Mesothelial cell of epicardium (in vitro differentiated cells): ENCODE data around the gene AQP2. TPM values are rescaled to one million over a fixed set of nuclear protein-coding genes. Genes with fewer than 3 reads are reported as not detected.

Experiments
- DNase-seq, 2 experiments: peaks; one replicate each; pipeline ENCODE4 v3.0.0; 2021; ENCODE audit warnings: low spot score in 2 of 2; ENCODE audit not compliant: unreplicated experiment in 2 of 2
- H3K27ac Mint-ChIP-seq: 2 replicates; pipeline ENCODE4 v1.8.0; 2021; ENCODE audit warnings: mixed read lengths
- H3K27me3 Mint-ChIP-seq: 2 replicates; pipeline ENCODE4 v1.8.0; 2021; ENCODE audit warnings: low read depth, mixed read lengths
- H3K36me3 Mint-ChIP-seq: 2 replicates; pipeline ENCODE4 v1.8.0; 2021; ENCODE audit warnings: mixed read lengths
- H3K4me1 Mint-ChIP-seq: 2 replicates; pipeline ENCODE4 v1.8.0; 2021; ENCODE audit warnings: mixed read lengths
- H3K4me3 Mint-ChIP-seq: 2 replicates; pipeline ENCODE4 v1.8.0; 2021; ENCODE audit warnings: mild to moderate bottlenecking, moderate library complexity, mixed read lengths
- H3K9me3 Mint-ChIP-seq: 2 replicates; pipeline ENCODE4 v1.8.0; 2021; ENCODE audit warnings: mixed read lengths
- total RNA-seq: library from RNA; stranded (reverse); gene quantifications from 3 replicates; pipeline ENCODE4 v1.2.1, GENCODE V29; 2021
- TF ChIP-seq, protein P1 (sequence below): fragments of 200-600 bp; sonication (generic); IDR thresholded peaks from one replicate; pipeline ENCODE4 v1.5.0; 2021; ENCODE audit warnings: antibody characterized with exemption; ENCODE audit not compliant: unreplicated experiment

AQP2 gene
- total RNA-seq, 1 donor from 2014 or later: not detected

DNA sequence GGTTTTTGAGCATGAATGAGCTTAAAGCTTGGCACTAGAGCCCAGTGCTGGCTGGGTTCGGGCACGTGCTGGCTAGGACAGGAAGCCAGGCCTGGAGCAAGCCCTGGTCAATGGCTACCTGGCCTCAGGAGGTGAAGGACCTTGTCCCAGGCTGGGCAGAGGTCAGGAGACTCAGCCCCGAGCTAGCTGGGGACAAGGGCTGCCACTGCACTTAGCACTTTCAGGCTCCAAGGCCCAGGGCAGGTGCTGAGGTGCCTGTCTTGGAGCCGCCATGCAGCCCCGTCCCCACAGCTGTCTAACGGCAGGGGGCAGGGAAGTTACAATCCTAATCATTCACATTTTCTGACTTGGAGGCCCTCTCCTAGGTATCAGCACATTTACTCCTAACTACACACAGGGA, 17.9 kb downstream of the AQP2 start:
- peaks cover 43% of the 10 kb centered on the region for H3K27me3 Mint-ChIP-seq
- peaks cover 3% of the 10 kb centered on the region for H3K4me1 Mint-ChIP-seq
- no peak overlapping the region for H3K27ac Mint-ChIP-seq
- no peaks in the 10 kb centered on the region for H3K9me3 Mint-ChIP-seq
- DNase-seq: no peak
- no peak overlapping the region for H3K4me3 Mint-ChIP-seq
- TF ChIP-seq, protein P1, sequence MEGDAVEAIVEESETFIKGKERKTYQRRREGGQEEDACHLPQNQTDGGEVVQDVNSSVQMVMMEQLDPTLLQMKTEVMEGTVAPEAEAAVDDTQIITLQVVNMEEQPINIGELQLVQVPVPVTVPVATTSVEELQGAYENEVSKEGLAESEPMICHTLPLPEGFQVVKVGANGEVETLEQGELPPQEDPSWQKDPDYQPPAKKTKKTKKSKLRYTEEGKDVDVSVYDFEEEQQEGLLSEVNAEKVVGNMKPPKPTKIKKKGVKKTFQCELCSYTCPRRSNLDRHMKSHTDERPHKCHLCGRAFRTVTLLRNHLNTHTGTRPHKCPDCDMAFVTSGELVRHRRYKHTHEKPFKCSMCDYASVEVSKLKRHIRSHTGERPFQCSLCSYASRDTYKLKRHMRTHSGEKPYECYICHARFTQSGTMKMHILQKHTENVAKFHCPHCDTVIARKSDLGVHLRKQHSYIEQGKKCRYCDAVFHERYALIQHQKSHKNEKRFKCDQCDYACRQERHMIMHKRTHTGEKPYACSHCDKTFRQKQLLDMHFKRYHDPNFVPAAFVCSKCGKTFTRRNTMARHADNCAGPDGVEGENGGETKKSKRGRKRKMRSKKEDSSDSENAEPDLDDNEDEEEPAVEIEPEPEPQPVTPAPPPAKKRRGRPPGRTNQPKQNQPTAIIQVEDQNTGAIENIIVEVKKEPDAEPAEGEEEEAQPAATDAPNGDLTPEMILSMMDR: no peak
- H3K36me3 Mint-ChIP-seq: no peaks in the 10 kb centered on the region

DNA sequence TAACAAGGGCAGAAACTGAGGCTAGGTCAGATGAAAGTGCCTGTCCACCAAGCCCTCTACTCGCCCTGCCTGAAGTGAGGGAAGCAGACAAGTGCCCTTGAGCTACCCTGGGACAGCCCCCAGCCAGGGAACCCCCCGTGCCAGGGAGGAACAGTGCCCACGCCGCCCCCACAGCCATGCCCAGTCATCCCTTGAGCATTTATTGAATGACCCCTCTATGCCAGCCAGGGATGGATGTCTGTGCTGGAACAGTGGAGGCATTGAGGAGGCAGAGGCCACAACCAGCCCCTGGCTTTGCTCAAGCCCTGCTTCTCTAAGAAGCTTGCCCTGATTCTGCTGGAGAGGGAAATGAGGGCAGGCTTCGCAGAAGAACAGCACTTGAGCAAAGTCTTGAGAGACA, 18.5 kb downstream of the AQP2 start:
- H3K27ac Mint-ChIP-seq: no peak overlapping the region
- no peaks in the 10 kb centered on the region for H3K36me3 Mint-ChIP-seq
- H3K4me3 Mint-ChIP-seq: no peak overlapping the region
- TF ChIP-seq, protein P1: no peak
- peaks cover 3% of the 10 kb centered on the region for H3K4me1 Mint-ChIP-seq
- no peaks in the 10 kb centered on the region for H3K9me3 Mint-ChIP-seq
- DNase-seq: no peak
- peaks cover 40% of the 10 kb centered on the region for H3K27me3 Mint-ChIP-seq

DNA sequence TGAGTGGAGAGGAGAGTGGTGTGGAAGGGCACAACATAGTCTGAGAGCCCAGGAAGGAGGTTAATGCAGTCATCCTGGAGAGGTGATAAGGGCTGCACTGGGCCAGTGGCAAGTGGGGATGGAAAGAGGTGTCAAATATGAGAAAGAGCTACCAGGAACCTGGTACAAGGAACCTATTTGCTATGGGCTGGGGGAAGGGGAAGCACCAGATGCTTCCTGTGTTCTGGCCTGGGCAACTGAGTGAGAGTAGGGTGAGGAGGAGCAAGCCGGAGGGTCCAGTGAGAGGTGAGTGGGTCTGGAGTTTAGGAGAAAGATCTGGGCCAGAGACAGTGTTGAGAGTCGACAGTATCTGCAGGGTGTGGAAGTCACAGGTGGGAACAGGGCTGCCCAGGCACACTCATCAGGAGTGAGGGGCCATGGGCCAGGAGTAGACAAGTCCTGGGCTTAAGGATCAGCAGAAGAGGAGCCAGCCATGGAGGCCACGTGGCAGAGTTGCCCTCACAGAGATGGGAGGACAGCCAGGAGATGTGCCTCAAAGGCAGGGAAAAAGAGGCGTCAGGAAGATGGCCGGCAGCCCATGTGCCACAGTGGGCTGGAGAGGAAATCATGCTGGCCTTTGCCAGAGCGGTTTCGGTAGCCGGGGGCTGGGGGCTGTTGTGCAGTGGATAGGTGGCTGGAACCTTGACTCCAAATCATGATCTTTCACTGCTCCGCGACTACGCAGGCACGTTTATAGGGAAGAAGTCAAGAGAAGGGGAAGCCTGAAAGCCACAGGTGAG, 19.3 kb downstream of the AQP2 start:
- Mint-ChIP-seq H3K27me3 (peaks cover 33% of the 10 kb centered on the region), H3K27ac (no peak overlapping the region), H3K4me1 (peaks cover 4% of the 10 kb centered on the region), H3K9me3 (no peaks in the 10 kb centered on the region), H3K4me3 (no peak overlapping the region), H3K36me3 (no peaks in the 10 kb centered on the region)
- DNase-seq: no peak
- TF ChIP-seq, protein P1: no peak

DNA sequence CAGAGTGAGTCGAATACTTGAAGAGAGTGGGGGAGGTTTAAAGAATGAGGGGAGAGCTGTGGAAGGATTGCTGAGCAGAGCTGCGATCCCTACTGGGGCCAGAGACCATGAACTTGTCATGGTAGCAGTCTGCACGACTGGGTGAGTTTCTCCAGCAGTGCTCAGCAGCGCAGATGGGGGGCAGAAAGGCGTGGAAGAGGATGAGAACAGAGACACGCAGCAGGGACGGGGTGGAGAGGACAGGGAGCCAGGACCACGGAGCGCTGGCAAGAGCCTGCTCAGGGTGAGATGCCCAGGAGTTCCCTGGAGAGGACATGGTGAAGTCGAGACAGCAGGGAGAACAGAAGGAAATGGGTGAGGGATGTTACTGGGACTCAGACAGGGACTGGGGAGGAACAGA, 20.1 kb downstream of the AQP2 start:
- H3K27me3 Mint-ChIP-seq: peaks cover 26% of the 10 kb centered on the region
- H3K36me3 Mint-ChIP-seq: no peaks in the 10 kb centered on the region

DNA sequence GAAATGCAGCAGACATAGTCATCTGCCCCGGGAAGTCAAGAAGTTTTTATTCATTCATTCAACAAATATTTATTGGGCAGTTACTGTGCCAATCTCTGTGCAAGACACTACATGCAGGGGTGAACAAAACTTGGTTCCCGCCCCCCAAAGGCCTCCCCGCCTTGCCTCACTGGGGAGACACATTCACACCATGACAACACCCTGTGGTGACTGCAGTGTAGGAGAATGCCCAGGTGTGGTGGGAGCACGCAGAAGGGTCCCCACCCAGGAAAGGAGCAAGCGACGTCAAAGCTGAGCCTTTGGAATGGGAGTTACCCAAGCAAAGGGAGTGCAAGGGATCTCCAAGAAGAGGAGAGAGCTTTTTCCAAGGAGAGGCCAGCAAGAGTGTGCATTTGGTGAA, 20.6 kb downstream of the AQP2 start:
- H3K27me3 Mint-ChIP-seq: peaks cover 25% of the 10 kb centered on the region
- H3K36me3 Mint-ChIP-seq: no peaks in the 10 kb centered on the region
- H3K9me3 Mint-ChIP-seq: no peaks in the 10 kb centered on the region
- H3K4me1 Mint-ChIP-seq: peaks cover 5% of the 10 kb centered on the region
- no peak overlapping the region for H3K4me3 Mint-ChIP-seq
- TF ChIP-seq, protein P1: no peak
- DNase-seq: no peak
- no peak overlapping the region for H3K27ac Mint-ChIP-seq

More for the DNA sequence above, 20.1 kb downstream of the AQP2 start:
- peaks cover 5% of the 10 kb centered on the region for H3K4me1 Mint-ChIP-seq
- no peak overlapping the region for H3K27ac Mint-ChIP-seq
- TF ChIP-seq, protein P1: no peak
- H3K9me3 Mint-ChIP-seq: no peaks in the 10 kb centered on the region
- no peak for DNase-seq
- no peak overlapping the region for H3K4me3 Mint-ChIP-seq

DNA sequence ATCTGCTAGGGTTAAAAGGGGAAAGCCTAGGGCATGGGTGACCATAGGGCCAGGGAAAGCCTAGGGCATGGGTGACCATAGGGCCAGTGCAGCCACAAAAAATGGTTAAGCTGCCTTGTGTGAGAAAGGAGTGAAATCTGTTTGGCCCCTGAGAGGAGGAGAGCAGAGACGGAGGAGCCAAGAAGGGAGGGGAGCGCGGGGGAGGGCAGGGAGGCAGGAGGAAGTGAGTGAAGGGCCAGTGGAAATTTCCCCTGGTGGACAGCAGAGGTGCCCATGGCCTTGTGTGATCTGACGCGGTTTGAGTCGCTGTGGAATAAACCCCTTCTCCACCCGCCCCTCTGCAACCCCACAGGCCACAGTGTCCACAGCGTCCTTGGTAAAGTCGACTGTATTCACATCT, 21.6 kb downstream of the AQP2 start:
- Mint-ChIP-seq H3K36me3 (no peaks in the 10 kb centered on the region), H3K27ac (no peak overlapping the region), H3K4me3 (no peak overlapping the region), H3K9me3 (no peaks in the 10 kb centered on the region), H3K27me3 (peaks cover 17% of the 10 kb centered on the region), H3K4me1 (peaks cover 3% of the 10 kb centered on the region)
- TF ChIP-seq, protein P1: no peak
- no peak for DNase-seq
